SU-DHL-6 (cell line): ENCODE data around the gene OR10A4.
"Not testable (repeated sequence)": the region's sequence is repeated elsewhere in the genome, so short reads cannot be mapped to it uniquely, and the experiment has no call there.

Experiments used
- H2AFZ ChIP-seq: fragments of 200-600 bp; sonication (generic); 2 replicates; pipeline ENCODE4 v1.6.1; 2014; ENCODE audit warnings: low read depth, mild to moderate bottlenecking, moderate library complexity, mixed read lengths, antibody characterized with exemption, low read length; ENCODE audit not compliant: severe bottlenecking
- H3F3A ChIP-seq: fragments of 200-600 bp; shearing (Covaris generic); 2 replicates; pipeline ENCODE4 v1.6.0; 2016; ENCODE audit warnings: antibody characterized with exemption, mild to moderate bottlenecking; ENCODE audit not compliant: insufficient read depth
- H3K27ac ChIP-seq: fragments of 200-600 bp; sonication (generic); 2 replicates; pipeline ENCODE4 v1.5.1; 2016; ENCODE audit warnings: low read depth, mild to moderate bottlenecking, low read length, moderate library complexity, mixed read lengths
- H3K27me3 ChIP-seq: fragments of 200-600 bp; sonication (generic), shearing (Covaris generic); 2 replicates; pipeline ENCODE4 v1.6.0; 2014; ENCODE audit warnings: mild to moderate bottlenecking, low read length
- H3K36me3 ChIP-seq: fragments of 200-600 bp; sonication (generic); 2 replicates; pipeline ENCODE4 v1.6.1; 2014; ENCODE audit warnings: mild to moderate bottlenecking, low read length, mixed read lengths
- H3K4me2 ChIP-seq: fragments of 300-600, 200-600 bp; shearing (Covaris generic), sonication (generic); 2 replicates; pipeline ENCODE4 v1.6.0; 2014; ENCODE audit warnings: low read length, low read depth, mild to moderate bottlenecking; ENCODE audit not compliant: poor library complexity, severe bottlenecking
- H3K4me3 ChIP-seq: fragments of 200-600 bp; sonication (generic); 2 replicates; pipeline ENCODE4 v1.5.1; 2014; ENCODE audit warnings: antibody characterized with exemption, low read length, mild to moderate bottlenecking, mixed read lengths; ENCODE audit not compliant: insufficient read depth, poor library complexity, severe bottlenecking
- H3K79me2 ChIP-seq: fragments of 200-600 bp; sonication (generic); 2 replicates; pipeline ENCODE4 v1.6.1; 2014; ENCODE audit warnings: mild to moderate bottlenecking, low read length, moderate library complexity; ENCODE audit not compliant: insufficient read depth
- H3K9ac ChIP-seq: fragments of 200-600 bp; sonication (generic); 2 replicates; pipeline ENCODE4 v1.7.0; 2014; ENCODE audit warnings: mild to moderate bottlenecking, low read length
- H3K9me2 ChIP-seq: fragments of 200-600 bp; sonication (generic); replicated peaks from 2 replicates; pipeline ENCODE4 v1.6.1; 2014; ENCODE audit warnings: low read length; ENCODE audit not compliant: insufficient read depth
- H3K9me3 ChIP-seq: fragments of 200-600 bp; sonication (generic); 2 replicates; pipeline ENCODE4 v1.6.1; 2014; ENCODE audit warnings: low read length, mixed read lengths; ENCODE audit not compliant: insufficient read depth
- H4K20me1 ChIP-seq: fragments of 200-600 bp; sonication (generic); 2 replicates; pipeline ENCODE4 v1.6.1; 2014; ENCODE audit warnings: low read depth, mild to moderate bottlenecking, antibody characterized with exemption, low read length, moderate library complexity, mixed read lengths
- EZH2phosphoT487 ChIP-seq: fragments of 200-600 bp; sonication (generic), shearing (Covaris generic); conservative IDR thresholded peaks from 2 replicates; pipeline ENCODE4 v1.6.1; 2018; ENCODE audit warnings: mild to moderate bottlenecking, antibody characterized with exemption, low read length, moderate library complexity, mixed read lengths
- TF ChIP-seq, protein P1 (sequence below): fragments of 200-600 bp; sonication (generic); IDR thresholded peaks from one replicate; pipeline ENCODE4 v1.5.1; 2017; ENCODE audit warnings: antibody characterized with exemption, mild to moderate bottlenecking, low read length, moderate library complexity; ENCODE audit not compliant: insufficient read depth, poor library complexity, severe bottlenecking

OR10A4 gene

DNA sequence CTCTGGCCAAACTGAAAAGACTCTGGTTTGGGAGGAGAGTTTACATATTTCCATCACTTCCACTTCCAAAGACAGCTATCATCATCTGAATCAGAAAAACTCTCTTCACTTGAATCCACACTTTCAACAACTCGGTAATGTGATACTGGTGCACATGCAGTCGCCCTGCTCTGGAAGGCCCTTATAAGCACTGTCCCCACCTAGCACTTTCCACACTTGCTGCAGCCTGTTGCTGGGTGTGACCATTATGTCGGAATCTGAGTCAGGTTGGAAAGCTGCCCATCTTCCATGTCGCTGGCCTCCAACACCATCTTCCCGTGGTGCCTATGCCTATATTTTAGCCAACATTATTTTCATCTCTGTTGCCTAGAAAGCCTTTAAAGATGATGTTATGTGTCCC is 32.1 kb upstream of the OR10A4 start:
- H3K27me3 ChIP-seq: no peaks in the 10 kb centered on the region; the same call in 1 of the 2 replicates
- H3K27ac ChIP-seq: no peak overlapping the region
- no peak overlapping the region for H3K4me2 ChIP-seq
- no peak for TF ChIP-seq EZH2phosphoT487
- no peaks in the 10 kb centered on the region for H3K36me3 ChIP-seq
- H4K20me1 ChIP-seq: 0 out of 2 replicates have a peak, but pooled peaks cover 4% of the 10 kb centered on the region
- H3K9me2 ChIP-seq: no peaks in the 10 kb centered on the region
- H3K4me3 ChIP-seq: no peak overlapping the region
- H3K79me2 ChIP-seq: no peaks in the 10 kb centered on the region
- no peak overlapping the region for H3K9ac ChIP-seq
- no peaks in the 10 kb centered on the region for H3K9me3 ChIP-seq
- no peak overlapping the region for H2AFZ ChIP-seq
- H3F3A ChIP-seq: no peaks in the 10 kb centered on the region

DNA sequence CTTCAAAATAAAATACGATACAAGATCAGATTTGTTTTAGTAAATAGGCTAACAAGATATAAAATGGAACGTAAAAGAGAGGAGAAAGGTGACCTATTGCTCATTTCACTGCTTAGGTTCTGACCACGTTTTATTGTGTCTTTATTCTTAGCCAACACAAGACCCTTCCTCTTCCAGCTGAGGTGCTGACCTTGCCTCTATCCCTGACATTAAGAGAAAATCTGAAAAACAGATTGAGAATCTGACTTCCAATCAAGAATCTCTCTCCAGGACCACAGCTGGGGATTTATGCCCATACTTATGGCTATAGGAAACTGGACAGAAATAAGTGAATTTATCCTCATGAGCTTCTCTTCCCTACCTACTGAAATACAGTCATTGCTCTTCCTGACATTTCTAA is 31.0 kb upstream of the OR10A4 start, which contains the start of gene OR10A5:
Gene OR10A5, plus strand, starts transcription at position 301 of the 400 bp plus-strand sequence. Its CDS starts 0 bp downstream, at position 301.
- Histone ChIP-seq H3K9me3 (no peaks in the 10 kb centered on the region), H3F3A (no peaks in the 10 kb centered on the region), H2AFZ (no peak within 1 kb of the TSS), H3K9ac (no peak within 1 kb of the TSS), H3K36me3 (no peaks in the 10 kb centered on the region), H3K27ac (no peak within 1 kb of the TSS), H3K79me2 (no peaks in the 10 kb centered on the region), H3K4me3 (no peak within 1 kb of the TSS), H4K20me1 (0 out of 2 replicates have a peak, but pooled peaks cover 4% of the 10 kb centered on the region), H3K9me2 (no peaks in the 10 kb centered on the region), H3K27me3 (no peaks in the 10 kb centered on the region; the same call in 1 of the 2 replicates), H3K4me2 (no peak within 1 kb of the TSS)
- no peak for TF ChIP-seq EZH2phosphoT487

DNA sequence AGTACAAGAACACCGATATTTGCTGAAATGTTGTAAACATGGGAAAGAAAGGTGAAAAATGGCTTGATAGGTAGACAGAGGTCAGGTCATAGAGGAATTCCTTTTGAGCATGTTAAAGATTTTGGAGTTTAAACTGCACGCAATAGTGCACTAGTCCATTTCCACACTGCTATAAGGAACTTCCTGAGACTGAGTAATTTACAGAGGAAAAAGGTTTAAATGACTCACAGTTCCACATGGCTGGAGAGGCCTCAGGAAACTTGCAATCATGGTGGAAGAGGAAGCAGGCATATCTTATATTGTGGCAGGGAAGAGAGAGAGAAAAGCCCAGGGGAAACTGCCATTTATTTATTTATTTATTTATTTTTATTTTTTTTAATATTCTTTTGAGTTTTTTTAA is 25.9 kb upstream of the OR10A4 start:
- Histone ChIP-seq H3K4me2 (no peak overlapping the region), H3K4me3 (no peak overlapping the region), H3K9me2 (no peaks in the 10 kb centered on the region), H3K9me3 (peaks cover 12% of the 10 kb centered on the region; the same call in 1 of the 2 replicates), H3K27me3 (no peaks in the 10 kb centered on the region), H3K9ac (no peak overlapping the region), H3K79me2 (no peaks in the 10 kb centered on the region), H2AFZ (no peak overlapping the region), H3K36me3 (no peaks in the 10 kb centered on the region), H3F3A (no peaks in the 10 kb centered on the region), H4K20me1 (no peaks in the 10 kb centered on the region), H3K27ac (no peak overlapping the region)
- TF ChIP-seq, protein P1, sequence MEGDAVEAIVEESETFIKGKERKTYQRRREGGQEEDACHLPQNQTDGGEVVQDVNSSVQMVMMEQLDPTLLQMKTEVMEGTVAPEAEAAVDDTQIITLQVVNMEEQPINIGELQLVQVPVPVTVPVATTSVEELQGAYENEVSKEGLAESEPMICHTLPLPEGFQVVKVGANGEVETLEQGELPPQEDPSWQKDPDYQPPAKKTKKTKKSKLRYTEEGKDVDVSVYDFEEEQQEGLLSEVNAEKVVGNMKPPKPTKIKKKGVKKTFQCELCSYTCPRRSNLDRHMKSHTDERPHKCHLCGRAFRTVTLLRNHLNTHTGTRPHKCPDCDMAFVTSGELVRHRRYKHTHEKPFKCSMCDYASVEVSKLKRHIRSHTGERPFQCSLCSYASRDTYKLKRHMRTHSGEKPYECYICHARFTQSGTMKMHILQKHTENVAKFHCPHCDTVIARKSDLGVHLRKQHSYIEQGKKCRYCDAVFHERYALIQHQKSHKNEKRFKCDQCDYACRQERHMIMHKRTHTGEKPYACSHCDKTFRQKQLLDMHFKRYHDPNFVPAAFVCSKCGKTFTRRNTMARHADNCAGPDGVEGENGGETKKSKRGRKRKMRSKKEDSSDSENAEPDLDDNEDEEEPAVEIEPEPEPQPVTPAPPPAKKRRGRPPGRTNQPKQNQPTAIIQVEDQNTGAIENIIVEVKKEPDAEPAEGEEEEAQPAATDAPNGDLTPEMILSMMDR: no peak
- no peak for TF ChIP-seq EZH2phosphoT487

DNA sequence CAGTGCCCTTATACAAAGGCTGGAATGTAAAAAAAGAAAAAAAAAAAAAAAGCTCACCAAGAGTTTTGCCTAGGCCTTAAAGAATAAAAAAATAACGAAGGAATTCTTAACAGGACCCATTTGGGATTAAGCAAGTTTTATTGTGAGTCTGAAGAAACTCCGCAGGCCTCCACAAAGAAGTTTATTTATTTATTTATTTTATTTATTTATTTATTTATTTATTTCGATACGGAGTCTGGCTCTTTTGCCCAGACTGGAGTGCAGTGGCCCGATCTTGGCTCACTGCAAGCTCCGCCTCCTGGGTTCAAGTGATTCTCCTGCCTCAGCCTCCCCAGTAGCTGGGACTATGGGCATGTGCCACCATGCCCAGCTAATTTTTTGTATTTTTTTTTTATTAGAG is 21.6 kb upstream of the OR10A4 start:
- not testable (repeated sequence) for H3K4me2 ChIP-seq, H3K27ac ChIP-seq, H3K9ac ChIP-seq, H3K4me3 ChIP-seq, H3F3A ChIP-seq, H2AFZ ChIP-seq, H3K27me3 ChIP-seq, H3K36me3 ChIP-seq, H4K20me1 ChIP-seq, H3K79me2 ChIP-seq, H3K9me2 ChIP-seq
- peaks cover 12% of the 10 kb centered on the region; the same call in 1 of the 2 replicates for H3K9me3 ChIP-seq

DNA sequence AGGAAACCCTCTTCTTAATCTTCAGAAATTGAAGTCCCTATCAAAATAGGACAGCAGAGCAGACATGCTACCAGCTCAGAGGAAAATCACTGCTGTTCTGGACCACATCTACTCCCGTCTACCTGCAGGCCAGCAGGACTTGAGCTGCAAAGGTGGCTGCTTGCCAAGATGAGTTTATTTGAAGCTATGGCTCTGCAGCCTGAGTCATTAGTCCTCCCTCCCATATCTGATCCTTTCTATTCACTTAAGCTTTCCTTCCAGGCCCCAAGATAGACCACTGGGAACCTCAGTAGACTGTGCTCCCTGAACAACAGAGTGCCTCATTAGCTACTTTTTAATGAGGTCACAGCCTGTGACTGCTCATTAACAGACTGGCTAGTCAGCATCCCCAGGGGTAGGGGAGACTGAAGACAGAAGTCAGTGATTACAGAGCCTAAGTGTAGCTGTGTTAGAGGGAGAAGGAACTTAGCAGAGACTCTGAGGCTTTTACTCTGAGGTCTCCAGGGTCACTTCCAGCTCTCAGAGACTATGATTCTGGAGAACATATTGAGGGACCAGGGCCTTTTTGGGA is 20.4 kb upstream of the OR10A4 start:
- H3K79me2 ChIP-seq: no peaks in the 10 kb centered on the region
- H2AFZ ChIP-seq: no peak overlapping the region
- H3K9me3 ChIP-seq: peaks cover 12% of the 10 kb centered on the region; the same call in 1 of the 2 replicates
- H3K27me3 ChIP-seq: no peaks in the 10 kb centered on the region
- no peak overlapping the region for H3K9ac ChIP-seq
- no peaks in the 10 kb centered on the region for H3K9me2 ChIP-seq
- H3K4me2 ChIP-seq: no peak overlapping the region
- H3K27ac ChIP-seq: no peak overlapping the region
- H3F3A ChIP-seq: no peaks in the 10 kb centered on the region
- H4K20me1 ChIP-seq: no peaks in the 10 kb centered on the region; the same call in 1 of the 2 replicates
- TF ChIP-seq EZH2phosphoT487: no peak
- TF ChIP-seq, protein P1: no peak
- H3K4me3 ChIP-seq: no peak overlapping the region
- H3K36me3 ChIP-seq: no peaks in the 10 kb centered on the region
